Natural killer cell treated with Interleukin-12 subunit alpha and Interleukin-12 subunit beta and Interleukin-15 and Interleukin-18, amount 100 ng/mL, for 72 hours (primary cell): Measurements from ENCODE around the gene PKIG. TPM values are rescaled to one million over a fixed set of nuclear protein-coding genes. Genes with fewer than 3 reads are reported as not detected.
"Not testable (repeated sequence)": the region's sequence is repeated elsewhere in the genome, so short reads cannot be mapped to it uniquely, and the experiment has no call there.

ENCODE experiments used
- ATAC-seq, 2 donors: fragments of 150-1000 bp; cut with Tn5 transposase in 1 of 2; sonication (Bioruptor Pico), chemical (Tn5 transposase) in 1 of 2; 2 replicates each; pipeline ENCODE4 v1.10.0; 2021
- DNase-seq: peaks from one replicate; pipeline ENCODE4 v3.0.0; 2022; ENCODE audit warnings: low spot score
- H3K27ac Mint-ChIP-seq, 2 donors: 1 replicate in 1 of 2; 2 replicates in 1 of 2; pipeline ENCODE4 v1.8.0; 2022; ENCODE audit warnings: mixed read lengths in 2 of 2, mild to moderate bottlenecking in 1 of 2, moderate library complexity in 1 of 2
- H3K27me3 Mint-ChIP-seq, 2 donors: 1 replicate in 1 of 2; 2 replicates in 1 of 2; pipeline ENCODE4 v1.8.0; 2022; ENCODE audit warnings: mixed read lengths in 2 of 2
- H3K36me3 Mint-ChIP-seq: one replicate; pipeline ENCODE4 v1.8.0; 2022; ENCODE audit warnings: mixed read lengths
- H3K4me1 Mint-ChIP-seq, 2 donors: 1 replicate in 1 of 2; 2 replicates in 1 of 2; pipeline ENCODE4 v1.8.0; 2022; ENCODE audit warnings: low read depth in 2 of 2, mixed read lengths in 2 of 2, mild to moderate bottlenecking in 1 of 2
- H3K4me3 Mint-ChIP-seq: one replicate; pipeline ENCODE4 v1.8.0; 2022; ENCODE audit warnings: mixed read lengths
- H3K9me3 Mint-ChIP-seq: 2 replicates; pipeline ENCODE4 v1.8.0; 2022; ENCODE audit warnings: mixed read lengths
- total RNA-seq, 2 donors: library from RNA; stranded (reverse); gene quantifications; one replicate each; pipeline ENCODE4 v1.2.3, GENCODE V29; 2022

Gene PKIG
- total RNA-seq, 2 donors from 2014 or later: 2.4 to 3.4 TPM

DNA sequence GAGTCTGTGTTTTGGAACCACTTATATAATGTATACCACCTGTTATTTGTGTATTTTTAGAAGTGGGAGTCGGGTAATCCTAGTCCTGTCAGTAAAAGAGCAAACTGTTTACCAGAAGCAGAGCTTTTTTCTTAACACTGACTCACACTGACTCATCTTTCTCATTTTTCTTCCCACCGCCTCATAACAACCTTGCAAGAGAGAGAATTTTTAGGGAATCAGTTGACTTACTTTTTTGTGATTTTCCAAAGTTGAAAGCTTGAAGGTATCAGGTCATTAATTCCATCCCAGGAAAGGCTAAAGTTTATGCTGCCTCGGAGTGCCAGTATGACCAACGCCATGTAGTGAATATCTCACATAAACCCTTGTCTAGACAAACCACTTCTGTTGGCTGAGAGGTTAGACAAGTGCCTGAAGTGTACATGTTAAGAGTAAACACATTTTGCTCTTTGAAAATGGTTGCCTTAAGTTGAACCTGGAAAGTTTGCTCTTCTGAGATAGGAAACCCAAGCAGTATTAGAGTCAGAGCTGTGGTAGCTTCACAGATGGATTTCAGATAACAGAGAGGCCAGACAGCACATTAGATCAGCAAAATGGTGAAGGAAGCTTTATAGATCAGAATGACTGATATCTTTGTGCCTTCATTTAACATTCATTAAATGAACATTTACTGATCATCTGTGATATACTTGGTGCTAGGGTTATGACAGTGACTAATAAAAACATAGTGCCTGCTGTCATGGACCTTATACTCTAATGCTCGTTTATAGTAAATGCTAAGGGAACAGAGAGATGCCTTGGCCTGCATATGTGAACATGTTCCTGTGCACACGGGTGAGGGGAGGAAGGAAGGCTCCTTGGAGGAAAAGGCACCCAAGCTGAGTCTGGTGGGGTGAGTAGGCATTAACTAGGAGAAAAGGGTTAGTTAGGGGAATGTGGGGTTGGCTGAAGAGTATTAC is 29.1 kb upstream of the PKIG start:
- H3K27me3 Mint-ChIP-seq: peaks cover under 1 to 7% of the 10 kb centered on the region in 2 donors
- H3K36me3 Mint-ChIP-seq: no peaks in the 10 kb centered on the region
- no peaks in the 10 kb centered on the region for H3K9me3 Mint-ChIP-seq
- H3K4me1 Mint-ChIP-seq: peaks cover 0 to 4% of the 10 kb centered on the region in 2 donors
- no peak overlapping the region for H3K4me3 Mint-ChIP-seq
- H3K27ac Mint-ChIP-seq: peak overlapping the region; percentile 1 to 3
- no peak for ATAC-seq
- no peak for DNase-seq

DNA sequence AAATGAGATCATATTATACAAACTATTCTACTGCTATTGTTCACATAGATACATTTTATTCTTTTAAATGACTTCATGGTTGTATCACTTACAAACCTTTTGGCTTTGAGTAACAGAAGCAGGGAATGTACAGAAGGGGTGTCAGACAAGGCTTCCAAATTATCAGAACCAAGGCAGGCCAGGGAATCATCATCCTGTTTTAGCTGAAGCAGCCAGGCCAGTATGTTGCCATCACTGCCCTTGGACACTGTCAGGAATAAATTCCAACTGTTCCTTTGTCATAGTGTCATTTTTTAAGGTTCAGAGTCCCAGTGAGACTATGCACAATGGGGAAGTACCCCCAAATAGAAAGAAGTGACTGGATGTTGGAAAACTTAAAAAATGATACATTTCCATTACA is 23.1 kb upstream of the PKIG start:
- Mint-ChIP-seq H3K36me3 (no peaks in the 10 kb centered on the region), H3K4me1 (no peaks in the 10 kb centered on the region), H3K27me3 (peaks cover 7% of the 10 kb centered on the region in 2 donors), H3K4me3 (no peak overlapping the region), H3K9me3 (no peaks in the 10 kb centered on the region), H3K27ac (no peak overlapping the region)
- no peak for DNase-seq
- ATAC-seq: no peak

DNA sequence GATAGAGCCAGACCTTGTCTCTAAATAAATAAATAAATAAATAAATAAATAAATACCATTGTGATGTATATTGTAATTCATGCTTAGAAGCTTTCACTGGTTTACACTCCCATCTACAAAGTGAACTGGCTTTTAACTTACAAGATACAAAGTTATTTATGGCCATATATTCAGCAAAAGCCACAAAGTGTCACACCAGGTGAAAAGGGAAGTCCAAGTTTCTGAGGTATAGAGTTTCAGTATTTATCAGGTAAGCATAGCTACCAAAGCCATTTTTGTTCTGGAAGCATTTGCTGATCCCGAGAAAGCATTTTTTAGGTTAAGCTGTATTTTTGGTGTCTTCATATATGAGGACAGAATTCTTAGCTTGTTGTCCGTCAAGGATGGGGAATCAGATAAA is 22.1 kb upstream of the PKIG start:
- DNase-seq (no peak), ATAC-seq (no peak)
- Mint-ChIP-seq H3K36me3 (no peaks in the 10 kb centered on the region), H3K4me3 (no peak overlapping the region), H3K4me1 (no peaks in the 10 kb centered on the region), H3K9me3 (no peaks in the 10 kb centered on the region), H3K27ac (no peak overlapping the region), H3K27me3 (peaks cover 7% of the 10 kb centered on the region in 2 donors)

GRCh38 chr20:44560818-44561217 is 21.6 kb upstream of the PKIG start:
- not testable (repeated sequence) for DNase-seq, H3K9me3 Mint-ChIP-seq, H3K36me3 Mint-ChIP-seq, H3K27ac Mint-ChIP-seq, ATAC-seq, H3K4me1 Mint-ChIP-seq, H3K27me3 Mint-ChIP-seq, H3K4me3 Mint-ChIP-seq

DNA sequence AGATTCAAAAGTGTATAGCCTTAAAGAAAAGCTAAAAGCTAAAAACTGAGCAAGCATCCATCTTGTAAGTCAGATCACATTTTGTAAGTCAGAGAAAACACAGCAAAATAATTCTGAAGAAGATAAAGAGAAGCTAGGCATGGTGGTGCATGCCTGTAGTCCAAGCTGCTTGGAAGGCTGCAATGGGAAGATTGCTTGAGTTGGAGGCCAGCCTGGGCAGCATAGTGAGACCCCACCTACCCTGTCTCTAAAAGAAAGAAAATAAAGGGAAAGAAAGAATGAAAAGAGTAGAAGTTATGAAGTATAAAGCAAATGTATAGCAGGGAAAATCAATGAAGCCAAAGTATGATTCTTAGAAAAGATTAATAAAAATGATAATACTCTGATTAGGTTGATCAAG is 20.5 kb upstream of the PKIG start:
- no peak for DNase-seq
- no peak for ATAC-seq
- no peaks in the 10 kb centered on the region for H3K4me1 Mint-ChIP-seq
- no peak overlapping the region for H3K4me3 Mint-ChIP-seq
- H3K36me3 Mint-ChIP-seq: no peaks in the 10 kb centered on the region
- H3K27me3 Mint-ChIP-seq: peaks cover 7% of the 10 kb centered on the region in 2 donors
- H3K9me3 Mint-ChIP-seq: no peaks in the 10 kb centered on the region
- no peak overlapping the region for H3K27ac Mint-ChIP-seq

- Mint-ChIP-seq H3K27ac (no peak overlapping the region), H3K4me1 (peaks cover 4 to 6% of the 10 kb centered on the region in 2 donors), H3K4me3 (no peak overlapping the region), H3K9me3 (no peaks in the 10 kb centered on the region), H3K36me3 (no peaks in the 10 kb centered on the region), H3K27me3 (peaks cover 0 to 2% of the 10 kb centered on the region in 2 donors)
- ATAC-seq (no peak), DNase-seq (no peak)
These were observed 16.4 kb upstream of the PKIG start for GRCh38 chr20:44566018-44566417.

GRCh38 chr20:44566811-44567210 is 15.6 kb upstream of the PKIG start:
- Mint-ChIP-seq H3K36me3 (no peaks in the 10 kb centered on the region), H3K9me3 (no peaks in the 10 kb centered on the region), H3K27ac (no peak overlapping the region), H3K27me3 (peaks cover 0 to 2% of the 10 kb centered on the region in 2 donors), H3K4me3 (no peak overlapping the region), H3K4me1 (peaks cover 9 to 10% of the 10 kb centered on the region in 2 donors)
- ATAC-seq (no peak), DNase-seq (no peak)

DNA sequence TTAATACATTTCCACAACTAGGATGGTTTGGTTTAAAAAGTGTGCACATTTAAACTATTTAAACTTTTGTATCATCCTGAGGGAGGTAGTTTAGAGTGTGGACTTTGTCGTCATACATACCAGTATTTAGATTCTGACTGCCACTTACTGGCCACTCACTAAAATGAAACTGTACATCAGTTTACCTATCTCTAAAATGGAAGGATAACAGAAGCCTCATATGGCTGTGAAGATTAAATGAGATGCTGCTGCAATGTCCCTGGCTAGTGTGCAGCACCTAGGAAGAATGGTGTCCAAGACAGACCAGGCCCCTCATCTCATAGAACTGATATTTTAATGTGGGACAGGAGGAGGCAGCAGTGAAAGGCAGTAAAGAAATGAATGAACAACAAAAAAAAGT is 12.0 kb upstream of the PKIG start:
- H3K4me3 Mint-ChIP-seq: no peak overlapping the region
- H3K9me3 Mint-ChIP-seq: no peaks in the 10 kb centered on the region
- no peak overlapping the region for H3K27ac Mint-ChIP-seq
- H3K27me3 Mint-ChIP-seq: peaks cover 0 to 2% of the 10 kb centered on the region in 2 donors
- no peaks in the 10 kb centered on the region for H3K36me3 Mint-ChIP-seq
- DNase-seq (no peak), ATAC-seq (no peak)
- peaks cover 9 to 10% of the 10 kb centered on the region in 2 donors for H3K4me1 Mint-ChIP-seq

GRCh38 chr20:44571362-44571988 is 10.9 kb upstream of the PKIG start:
- DNase-seq (no peak), ATAC-seq (no peak)
- Mint-ChIP-seq H3K4me3 (no peak overlapping the region), H3K36me3 (no peaks in the 10 kb centered on the region), H3K27ac (no peak overlapping the region), H3K4me1 (peaks cover 17% of the 10 kb centered on the region in 2 donors), H3K27me3 (peaks cover 0 to 2% of the 10 kb centered on the region in 2 donors), H3K9me3 (no peaks in the 10 kb centered on the region)

- H3K9me3 Mint-ChIP-seq: no peaks in the 10 kb centered on the region
- H3K4me3 Mint-ChIP-seq: no peak overlapping the region
- no peaks in the 10 kb centered on the region for H3K27me3 Mint-ChIP-seq
- no peak for DNase-seq
- no peak overlapping the region for H3K27ac Mint-ChIP-seq
- no peaks in the 10 kb centered on the region for H3K36me3 Mint-ChIP-seq
- peaks cover 24 to 26% of the 10 kb centered on the region in 2 donors for H3K4me1 Mint-ChIP-seq
- no peak for ATAC-seq
These were observed 9.6 kb upstream of the PKIG start for GRCh38 chr20:44572551-44573500.

GRCh38 chr20:44573501-44573869 is 8.9 kb upstream of the PKIG start:
- Mint-ChIP-seq H3K36me3 (no peaks in the 10 kb centered on the region), H3K27ac (no peak overlapping the region), H3K4me3 (no peak overlapping the region), H3K27me3 (no peaks in the 10 kb centered on the region), H3K4me1 (peaks cover 26 to 28% of the 10 kb centered on the region in 2 donors), H3K9me3 (no peaks in the 10 kb centered on the region)
- DNase-seq (no peak), ATAC-seq (no peak)

- Mint-ChIP-seq H3K4me3 (no peak overlapping the region), H3K9me3 (no peaks in the 10 kb centered on the region), H3K27me3 (no peaks in the 10 kb centered on the region), H3K36me3 (no peaks in the 10 kb centered on the region), H3K4me1 (peaks cover 28 to 34% of the 10 kb centered on the region in 2 donors), H3K27ac (no peak overlapping the region)
- DNase-seq (no peak), ATAC-seq (no peak)
These were observed 8.0 kb upstream of the PKIG start for GRCh38 chr20:44574372-44574771.

- Mint-ChIP-seq H3K27ac (peak overlapping the region; percentile 16 to 54), H3K36me3 (no peaks in the 10 kb centered on the region), H3K9me3 (no peaks in the 10 kb centered on the region), H3K4me3 (peak overlapping the region; percentile 9), H3K27me3 (no peaks in the 10 kb centered on the region), H3K4me1 (peaks cover 39 to 50% of the 10 kb centered on the region in 2 donors)
- DNase-seq (no peak), ATAC-seq (peak in 1 of 2 donors; percentile 22)
These were observed 6.1 kb upstream of the PKIG start for GRCh38 chr20:44576297-44576696.
